Sciatic nerve (tissue), 2 donors: Measurements from ENCODE around the gene MTMR12. TPM values are rescaled to one million over a fixed set of nuclear protein-coding genes. Genes with fewer than 3 reads are reported as not detected.
A peak's percentile ranks its signal among the peaks of the same experiment; 100 is the strongest.

ENCODE experiments used
- ATAC-seq: fragments of 200-7000 bp; cut with Tn5 transposase; one replicate; pipeline ENCODE4 v1.9.1; 2020; ENCODE audit warnings: mild to moderate bottlenecking, moderate library complexity
- DNase-seq: peaks from one replicate; pipeline ENCODE4 v3.0.0-alpha.2; 2020; ENCODE audit warnings: low spot score
- intact Hi-C: fragments of 100-400 bp; cut with DNase I; formaldehyde crosslinking; loops from one replicate; pipeline ENCODE4 v1.14.2; 2022
- total RNA-seq: library from RNA; stranded (reverse); fragmentation: NEBNext Ultra II Directional; extraction: Animal tissue kit (Norgen Biotek cat#: 25700); gene quantifications from one replicate; pipeline ENCODE4 v1.2.1, GENCODE V29; 2021
- donor health status: DM: no; HTN: no; CAD: no.
- donor health status: DM: no; HTN: no; CAD: no.

The MTMR12 gene
- total RNA-seq, 1 donor from 2014 or later = 40.6 TPM

DNA sequence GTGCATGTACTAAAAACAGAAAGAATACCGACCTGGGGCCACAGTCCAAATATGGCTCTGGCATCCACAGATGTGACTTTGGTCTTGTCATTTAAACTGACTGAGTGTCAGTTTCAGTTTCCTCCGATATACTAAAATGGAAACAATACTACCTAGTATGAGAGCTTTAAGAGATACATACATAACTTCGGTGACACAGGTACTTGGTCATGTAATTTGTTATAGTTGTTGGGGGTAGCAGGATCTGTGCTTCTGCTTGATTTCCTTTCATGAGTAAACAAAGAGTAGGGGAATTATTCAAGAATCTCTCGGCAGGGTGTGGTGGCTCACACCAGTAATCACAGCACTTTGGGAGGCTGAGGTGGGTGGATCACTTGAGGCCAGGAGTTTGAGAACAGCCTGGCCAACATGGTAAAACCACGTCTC lies 32.1 kb downstream of the MTMR12 start:
- no peak for ATAC-seq
- intact Hi-C loops = no loop called here

DNA sequence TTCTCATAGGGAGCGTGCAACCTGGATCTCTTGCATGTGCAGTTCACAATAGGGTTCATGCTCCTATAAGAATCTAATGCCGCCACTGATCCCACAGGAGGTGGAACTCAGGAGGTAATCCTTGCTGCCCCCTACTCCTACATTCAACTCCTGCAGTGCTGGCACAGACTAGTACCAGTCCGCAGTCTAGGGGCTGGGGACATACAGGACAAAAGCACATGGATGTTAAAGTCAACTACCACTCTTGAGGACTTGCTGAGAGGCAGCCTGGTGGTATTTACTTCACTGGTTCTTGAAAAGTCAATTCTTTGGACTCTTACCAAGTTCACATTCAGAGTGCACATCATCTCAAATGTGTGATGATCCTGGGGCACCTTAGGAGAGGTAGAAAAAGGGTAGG lies 33.0 kb downstream of the MTMR12 start:
- intact Hi-C loops = no loop called here
- ATAC-seq (no peak), DNase-seq (no peak)

More for the DNA sequence above, 32.1 kb downstream of the MTMR12 start:
- no peak for DNase-seq

DNA sequence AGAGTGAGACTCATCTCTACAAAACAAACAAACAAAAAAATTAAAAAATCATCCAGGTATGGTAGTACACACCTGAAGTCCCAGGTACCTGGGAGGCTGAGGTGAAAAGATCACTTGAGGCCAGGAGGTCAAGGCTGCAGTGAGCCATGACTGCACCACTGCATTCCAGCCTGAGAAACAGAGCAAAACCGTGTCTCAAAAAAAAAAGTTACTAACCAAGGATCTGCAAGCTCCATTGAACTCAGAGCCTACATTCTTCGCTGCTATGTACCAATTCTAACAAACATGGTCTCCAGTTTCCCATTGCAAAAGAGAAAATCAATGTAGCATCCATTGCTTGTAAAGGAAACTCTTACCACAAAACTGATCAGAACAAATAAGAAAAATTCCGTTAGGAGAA lies 33.5 kb downstream of the MTMR12 start:
- intact Hi-C loops = no loop called here
- DNase-seq = no peak
- ATAC-seq = no peak

DNA sequence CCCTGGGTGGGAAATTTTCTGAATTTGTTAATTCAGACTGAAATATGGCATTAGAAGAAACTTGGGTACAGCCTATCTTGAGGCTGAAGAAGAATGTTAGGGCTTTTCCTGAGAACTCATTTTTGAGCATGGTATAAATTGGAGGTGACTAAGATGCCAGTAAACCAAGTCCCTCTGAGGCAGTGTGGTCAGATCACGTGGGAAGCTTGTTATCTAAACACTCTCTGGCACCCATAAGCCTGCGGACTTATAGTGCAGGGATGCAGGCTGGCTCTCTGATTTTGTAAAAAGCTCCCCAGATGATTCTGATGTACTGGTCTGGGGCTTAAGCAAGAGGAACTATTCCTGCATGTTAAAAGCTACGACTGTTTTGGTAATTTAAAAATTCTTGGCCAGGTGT lies 34.3 kb downstream of the MTMR12 start:
- DNase-seq (no peak), ATAC-seq (no peak)
- intact Hi-C loops = no loop called here

DNA sequence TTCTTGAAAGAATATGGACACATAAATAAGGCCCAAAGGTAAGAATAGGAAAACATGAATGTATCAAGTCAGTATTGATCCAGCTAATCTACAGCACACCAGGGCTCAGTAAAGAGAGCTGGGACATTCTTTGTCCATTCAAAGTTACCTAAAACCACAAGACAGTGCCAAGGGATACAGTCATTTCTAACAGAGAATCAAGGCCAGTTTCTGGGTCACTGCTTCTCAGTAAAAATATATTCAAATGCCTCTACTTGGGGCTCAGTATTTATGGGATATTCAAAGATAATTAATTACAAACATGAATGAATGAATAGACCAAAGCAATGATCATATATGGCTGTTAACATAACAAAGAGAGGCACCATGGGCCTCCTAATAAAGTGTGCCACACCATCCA lies 34.9 kb downstream of the MTMR12 start:
- no peak for ATAC-seq
- intact Hi-C loops = no loop called here
- DNase-seq = no peak

DNA sequence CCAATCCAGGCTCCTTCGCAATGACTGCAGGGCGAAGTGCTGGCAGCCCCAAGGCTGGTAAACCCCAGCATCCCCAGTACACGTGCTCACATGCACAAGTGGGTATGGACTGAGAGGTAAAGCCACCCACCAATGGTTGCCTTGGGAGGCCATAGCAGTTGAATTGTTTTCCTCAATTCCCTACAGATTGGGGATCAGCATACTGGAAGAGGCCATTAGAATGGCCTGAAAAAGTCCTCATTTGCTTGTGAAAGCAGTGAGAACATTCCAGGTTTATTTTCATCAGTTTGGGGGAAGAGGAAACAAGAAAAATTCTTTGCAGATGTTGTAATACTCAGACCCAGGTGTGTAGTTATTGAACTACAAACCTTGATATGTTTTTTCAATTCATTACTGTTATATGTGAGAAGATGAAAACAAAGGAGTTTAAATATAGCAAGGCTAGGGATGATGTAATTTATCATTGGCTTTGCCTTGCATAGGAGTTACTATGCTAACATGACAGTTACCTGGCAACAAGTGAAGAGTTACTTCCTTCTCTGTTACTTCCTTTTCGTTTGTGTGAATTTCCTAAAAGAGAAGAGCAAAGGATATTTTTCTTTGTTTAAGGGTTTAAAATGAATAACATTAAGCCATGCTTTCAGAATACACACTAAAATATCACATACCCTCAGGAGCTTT lies 36.4 kb downstream of the MTMR12 start:
- intact Hi-C loops = no loop called here
- DNase-seq (no peak), ATAC-seq (no peak)

DNA sequence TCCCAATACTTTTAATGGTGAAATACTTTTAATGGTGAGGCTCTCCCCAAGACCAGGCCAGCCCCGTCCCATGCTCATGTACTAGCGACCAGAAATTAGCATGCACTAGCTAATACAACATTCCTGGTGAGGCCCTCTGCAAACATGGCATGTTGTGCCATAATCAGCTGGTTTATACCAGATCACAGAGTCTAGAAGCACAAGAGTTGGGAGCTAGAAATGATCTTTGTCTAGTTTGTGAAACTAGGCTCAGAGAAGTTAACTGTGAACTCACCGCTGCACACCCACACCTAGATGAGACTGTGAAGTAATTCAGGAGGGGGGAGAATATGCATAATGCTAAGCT lies 37.4 kb downstream of the MTMR12 start:
- intact Hi-C loops = no loop called here
- DNase-seq (no peak), ATAC-seq (peak; percentile 11)

DNA sequence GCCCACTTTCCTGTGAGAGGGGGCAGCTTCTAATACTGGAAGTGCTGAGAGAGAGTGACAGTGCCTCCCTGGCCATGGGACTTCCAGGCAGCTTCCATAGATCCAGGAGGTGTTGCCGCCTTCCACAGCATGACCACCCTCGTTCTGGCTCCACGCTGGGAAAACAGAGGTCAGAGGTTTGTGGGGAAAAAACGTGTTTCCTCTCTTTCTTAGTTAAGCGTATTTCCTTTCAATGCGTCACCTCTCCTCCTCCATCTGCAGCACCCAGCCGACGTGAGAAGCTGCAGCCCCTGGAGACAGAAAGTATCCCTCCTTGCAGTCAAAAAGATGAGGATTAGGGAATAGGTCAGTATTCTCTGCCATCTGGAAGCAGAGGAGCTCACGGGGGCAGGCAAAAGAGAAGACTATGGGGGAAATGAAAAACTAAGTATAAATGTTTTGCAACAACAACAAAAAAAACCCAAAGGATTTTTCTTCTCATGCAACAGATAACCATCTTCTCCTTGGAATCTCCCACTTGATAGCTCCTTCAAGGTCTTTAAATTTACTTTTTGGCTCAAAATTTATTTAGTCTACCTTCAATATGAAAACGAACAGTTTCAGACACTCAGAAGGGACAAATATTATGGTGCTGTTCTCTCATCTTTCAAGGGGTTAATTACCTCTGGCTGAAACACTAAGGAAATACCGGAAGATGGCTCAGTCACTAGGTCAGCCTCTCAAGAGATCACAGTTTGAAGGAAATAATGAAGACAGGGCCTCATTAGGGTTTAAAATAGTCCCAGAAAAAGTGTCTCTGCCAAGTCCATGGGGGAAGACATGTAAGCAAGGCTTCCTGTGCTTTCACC lies 38.0 kb downstream of the MTMR12 start:
- DNase-seq (no peak), ATAC-seq (peak; percentile 55)
- intact Hi-C loops = no loop called here

DNA sequence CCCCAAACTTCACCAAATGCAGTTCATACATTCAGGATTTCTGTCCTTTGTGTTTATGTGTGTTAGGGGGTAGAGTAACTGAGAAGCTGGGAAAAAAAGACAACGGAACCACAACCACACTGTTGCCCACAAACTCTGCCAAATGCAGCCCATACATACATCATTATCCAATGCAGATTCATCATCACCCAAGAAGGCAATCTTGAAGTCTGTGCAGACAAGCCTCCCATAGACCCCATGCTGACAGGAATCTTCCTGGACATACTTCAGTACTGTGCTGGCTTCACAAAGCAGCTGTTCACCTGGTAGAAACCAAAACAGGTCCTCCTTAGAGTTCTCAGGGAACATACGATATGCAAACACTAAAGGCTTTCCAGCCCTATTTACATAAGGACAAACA lies 38.9 kb downstream of the MTMR12 start:
- DNase-seq (no peak), ATAC-seq (no peak)
- intact Hi-C loops = no loop called here

DNA sequence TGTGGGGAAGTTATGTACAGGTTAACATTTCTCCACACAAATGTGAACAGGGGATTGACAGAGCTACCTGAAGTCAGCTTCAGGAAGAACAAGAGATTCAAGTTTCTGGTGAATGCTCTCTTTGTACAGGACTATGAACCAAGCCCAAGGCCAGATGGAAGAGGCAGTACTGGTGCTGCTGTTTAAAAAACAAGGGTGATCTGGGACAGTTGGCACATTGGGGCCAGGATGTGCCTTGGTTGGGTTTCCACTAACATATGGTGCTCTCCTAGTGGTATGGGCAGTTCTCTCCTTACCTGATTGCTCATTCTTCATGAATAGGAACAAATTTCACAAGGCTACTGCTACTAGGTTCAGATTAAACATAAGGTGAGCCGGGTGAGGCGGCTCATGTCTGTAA lies 40.0 kb downstream of the MTMR12 start:
- intact Hi-C loops = no loop called here
- ATAC-seq (no peak), DNase-seq (no peak)

DNA sequence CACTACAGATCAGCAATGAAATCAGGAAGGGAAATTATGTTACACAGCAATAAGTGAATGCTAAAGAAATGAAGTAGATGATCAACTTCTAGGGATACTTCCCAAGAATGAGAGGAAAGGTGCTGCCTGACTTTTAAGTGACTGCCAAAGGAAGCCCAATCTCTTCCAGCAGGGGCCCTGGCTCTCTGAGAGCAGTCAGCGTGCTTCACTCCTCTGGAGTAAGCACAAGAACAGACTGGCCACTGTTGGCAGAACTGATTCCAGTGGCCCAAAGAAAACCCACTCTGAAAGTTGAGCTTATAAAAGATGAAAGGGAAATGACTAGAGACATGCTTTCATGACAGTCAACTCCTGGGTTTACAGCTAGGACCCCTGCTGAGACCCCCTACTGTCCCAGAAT lies 41.8 kb downstream of the MTMR12 start:
- DNase-seq (no peak), ATAC-seq (no peak)
- intact Hi-C loops = no loop called here

DNA sequence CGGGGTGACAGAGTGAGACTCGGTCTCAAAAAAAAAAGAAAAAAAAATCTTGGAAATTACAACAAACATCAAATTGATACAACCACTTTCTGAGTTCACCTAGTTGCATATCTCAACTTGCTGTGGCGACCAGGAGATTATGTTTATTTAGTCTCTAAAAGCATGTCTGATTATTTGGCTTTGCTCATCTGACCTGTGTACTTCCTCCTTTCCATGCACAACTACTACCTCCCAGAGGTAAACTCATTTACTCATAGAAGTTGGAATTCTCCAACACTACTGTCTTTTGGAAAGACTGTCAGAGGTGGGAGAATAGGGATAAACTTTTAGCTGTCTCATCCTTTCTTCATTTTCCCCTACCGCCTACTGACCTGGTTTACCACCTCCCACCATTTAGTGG lies 42.6 kb downstream of the MTMR12 start:
- intact Hi-C loops = no loop called here
- DNase-seq = no peak
- no peak for ATAC-seq

DNA sequence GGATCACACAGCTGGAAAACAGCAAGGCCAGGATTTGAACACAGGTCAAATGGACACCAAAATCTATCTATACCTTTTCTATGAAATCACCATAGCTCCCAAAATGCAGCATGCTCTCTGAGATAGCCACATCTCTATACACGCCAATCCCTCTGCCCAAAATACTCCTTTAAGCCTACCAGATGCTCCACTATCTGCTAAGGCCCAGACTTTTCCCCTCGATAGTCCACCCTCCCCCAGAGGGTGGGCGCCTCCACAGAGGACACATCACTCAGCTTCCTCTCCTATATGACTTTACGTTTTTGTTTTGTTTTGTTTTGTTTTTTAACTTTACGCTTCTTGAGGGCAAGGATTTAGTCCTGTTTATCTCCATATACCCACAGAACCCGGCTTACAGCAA lies 46.8 kb downstream of the MTMR12 start:
- intact Hi-C loops = no loop called here
- ATAC-seq = no peak
- no peak for DNase-seq

DNA sequence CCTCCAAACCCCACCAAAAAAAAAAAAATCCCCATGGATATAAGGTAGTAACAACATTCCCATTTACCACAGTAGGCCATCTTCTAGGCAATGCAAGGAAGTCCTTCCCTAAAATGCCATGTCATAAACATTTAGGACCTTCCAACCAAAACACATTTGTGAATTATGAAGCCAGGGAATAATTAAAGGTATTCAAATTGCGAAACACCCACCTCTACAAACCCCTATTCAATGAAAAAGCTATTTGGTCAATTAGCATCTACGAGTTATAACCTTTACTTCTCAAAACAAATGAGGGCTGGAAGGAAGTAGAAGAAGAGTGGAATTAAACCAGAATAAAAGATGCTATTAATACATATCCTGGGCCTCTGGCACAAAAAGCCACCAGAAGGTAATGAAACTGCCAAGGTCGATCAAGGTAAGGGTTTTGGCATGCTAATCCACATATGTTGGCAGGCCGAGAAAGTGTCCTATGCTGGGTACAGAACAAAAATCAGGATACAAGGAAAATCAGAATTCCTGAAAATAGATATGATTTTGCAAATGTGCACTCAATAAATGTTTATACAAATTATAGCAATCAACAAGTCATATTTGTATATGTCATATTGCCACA lies 47.7 kb downstream of the MTMR12 start:
- ATAC-seq (no peak), DNase-seq (no peak)
- intact Hi-C loops = no loop called here

DNA sequence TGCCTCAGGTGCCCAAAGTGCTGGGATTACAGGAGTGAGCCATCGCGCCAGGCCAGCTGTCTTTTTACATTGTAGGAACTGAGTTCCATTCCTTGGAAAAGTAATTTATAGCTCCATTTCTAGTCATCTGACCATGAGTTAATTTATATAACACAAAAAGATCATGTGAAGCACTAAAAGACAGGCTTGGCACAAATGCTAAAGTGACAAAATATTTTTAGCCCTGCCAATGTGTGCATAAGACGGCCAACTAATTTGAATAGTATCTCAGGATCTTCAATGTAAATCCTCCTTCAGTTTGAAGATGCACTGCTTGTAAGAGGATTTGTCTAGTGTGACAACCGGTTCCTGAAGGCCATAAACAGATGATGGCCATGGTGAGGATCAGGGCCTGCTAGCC lies 49.1 kb downstream of the MTMR12 start:
- intact Hi-C loops = no loop called here
- ATAC-seq (no peak), DNase-seq (no peak)

DNA sequence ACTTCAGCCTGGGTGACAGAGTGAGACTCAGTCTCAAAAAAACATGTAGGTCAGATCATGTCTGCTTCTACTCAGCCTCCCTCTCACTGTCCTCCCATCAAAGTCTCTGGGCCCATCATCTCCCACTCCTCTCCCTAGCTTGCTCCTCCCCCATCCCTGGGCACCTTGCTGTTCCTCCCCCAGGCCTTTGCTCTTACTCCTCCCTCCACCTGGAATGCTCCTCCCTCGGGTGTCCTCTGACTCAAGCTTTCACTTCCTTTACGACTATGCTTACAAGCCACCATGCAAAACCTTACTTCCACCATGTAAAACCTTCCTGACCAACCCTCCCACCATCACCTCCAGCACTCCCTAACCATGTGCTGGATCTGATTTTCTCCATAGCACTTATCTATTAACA lies 51.5 kb downstream of the MTMR12 start:
- intact Hi-C loops = no loop called here
- no peak for DNase-seq
- peak; percentile 11 for ATAC-seq

DNA sequence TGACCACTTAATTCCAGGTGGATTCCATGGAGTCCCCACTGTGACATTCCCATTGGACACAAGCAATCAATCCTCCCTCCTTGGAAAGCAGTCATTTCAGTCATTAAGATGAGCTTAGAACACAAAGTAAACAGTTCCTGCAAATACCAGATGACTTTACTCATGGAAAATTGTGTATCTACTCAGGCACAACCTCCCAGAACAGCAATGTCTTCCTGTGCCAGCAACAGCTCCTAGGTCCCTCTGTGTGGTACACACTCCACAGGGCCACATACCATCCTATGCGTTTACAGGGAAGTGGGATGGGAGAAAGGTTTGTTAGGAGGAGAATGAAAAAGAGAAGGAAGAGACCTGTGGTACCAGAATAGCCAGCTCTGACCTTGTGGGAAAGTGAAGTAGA lies 53.7 kb downstream of the MTMR12 start:
- DNase-seq (no peak), ATAC-seq (no peak)
- intact Hi-C loops = no loop called here

DNA sequence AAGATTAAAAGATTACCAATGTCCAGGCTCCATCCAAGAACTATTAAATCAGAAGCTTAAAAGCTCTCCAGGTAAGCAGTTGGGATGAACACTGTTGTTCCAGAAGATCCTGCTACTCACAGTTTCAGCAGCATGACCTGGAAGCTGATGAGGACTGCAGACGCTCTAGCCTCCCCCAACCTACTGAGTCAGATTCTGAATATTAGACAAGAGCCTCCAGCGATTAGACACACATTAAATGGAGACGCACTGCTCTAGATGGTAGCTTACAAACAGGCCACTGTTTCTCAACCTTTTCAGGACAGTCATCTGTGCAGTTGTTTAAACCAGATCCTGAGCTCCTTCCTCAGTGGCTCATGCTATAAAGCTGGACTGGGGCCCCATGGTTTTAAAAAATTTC lies 54.3 kb downstream of the MTMR12 start:
- intact Hi-C loops = no loop called here
- ATAC-seq (no peak), DNase-seq (no peak)

DNA sequence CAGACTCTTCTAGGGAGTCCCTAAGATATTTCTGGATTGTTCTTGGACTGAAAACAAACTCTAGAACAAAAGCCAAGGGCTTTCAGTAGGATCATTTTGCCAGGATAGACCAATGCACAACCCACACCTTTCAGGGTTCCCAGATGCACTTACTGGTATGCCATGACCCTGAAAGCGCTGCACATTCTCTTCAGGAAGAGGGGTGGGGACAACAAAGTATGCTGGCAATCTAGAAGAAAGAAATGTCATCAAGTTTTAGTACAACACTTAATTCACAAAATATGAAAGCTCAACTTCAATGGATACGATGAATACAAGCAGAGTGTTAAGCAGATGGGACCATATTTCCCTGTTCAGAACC lies 57.2 kb downstream of the MTMR12 start:
- ATAC-seq (no peak), DNase-seq (no peak)
- intact Hi-C loops = no loop called here

DNA sequence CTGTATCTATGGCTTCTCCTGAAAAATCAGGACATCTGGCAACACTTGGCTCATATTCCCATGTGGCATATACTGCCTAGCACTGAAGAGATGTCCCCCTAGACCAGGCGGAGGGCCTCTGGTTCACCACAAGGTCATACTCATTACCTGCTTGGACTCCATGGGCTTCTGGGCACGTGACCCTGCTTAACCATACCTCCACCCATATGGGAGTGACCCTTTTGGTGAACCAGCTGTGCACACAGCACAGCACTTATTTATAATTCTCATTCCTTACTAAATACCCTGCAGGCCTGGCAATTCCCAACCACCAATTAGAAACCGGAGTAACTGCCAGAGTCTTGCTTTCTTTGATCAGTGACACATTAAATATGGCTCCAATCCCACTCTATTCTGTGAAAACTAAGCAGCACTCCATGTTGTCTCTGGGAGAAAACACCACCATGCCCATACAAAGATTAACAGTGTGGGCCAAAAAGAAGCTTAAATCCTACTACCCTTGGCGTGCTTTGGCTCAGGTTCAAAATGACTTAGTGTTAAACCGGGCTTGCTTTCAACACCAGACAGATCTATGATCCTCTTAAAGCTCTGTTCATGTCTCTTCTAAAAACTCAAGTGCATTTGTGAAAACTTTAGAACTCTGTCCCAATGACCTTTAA lies 57.7 kb downstream of the MTMR12 start:
- DNase-seq (no peak), ATAC-seq (peak; percentile 60)
- intact Hi-C loops = no loop called here
